ENCODE data around the gene MRPL33. TPM values are rescaled to one million over a fixed set of nuclear protein-coding genes. Genes with fewer than 3 reads are reported as not detected.
"Not testable (repeated sequence)": the region's sequence is repeated elsewhere in the genome, so short reads cannot be mapped to it uniquely, and the experiment has no call there.

MRPL33 gene
- total RNA-seq, 1 donor from 2014 or later: 356 TPM

DNA sequence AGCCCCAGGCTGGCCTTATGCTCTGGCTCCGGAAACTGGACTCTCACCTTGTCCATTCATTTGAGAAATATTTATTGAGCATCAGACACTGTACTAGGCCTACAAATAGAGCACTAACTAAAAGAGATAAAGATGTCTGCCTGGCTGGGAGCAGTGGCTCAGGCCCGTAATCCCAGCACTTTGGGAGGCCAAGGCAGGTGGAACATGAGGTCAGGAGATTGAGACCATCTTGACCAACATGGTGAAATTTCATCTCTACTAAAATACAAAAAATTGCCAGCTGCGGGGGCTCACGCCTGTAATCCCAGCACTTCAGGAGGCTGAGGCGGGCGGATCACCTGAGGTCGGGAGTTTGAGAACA, 7.6 kb upstream of the MRPL33 start:
- intact Hi-C loops (cut with DNase I): no loop called here
- DNase-seq: no peak
- ATAC-seq (ENCODE audit: poor library complexity): no peak

DNA sequence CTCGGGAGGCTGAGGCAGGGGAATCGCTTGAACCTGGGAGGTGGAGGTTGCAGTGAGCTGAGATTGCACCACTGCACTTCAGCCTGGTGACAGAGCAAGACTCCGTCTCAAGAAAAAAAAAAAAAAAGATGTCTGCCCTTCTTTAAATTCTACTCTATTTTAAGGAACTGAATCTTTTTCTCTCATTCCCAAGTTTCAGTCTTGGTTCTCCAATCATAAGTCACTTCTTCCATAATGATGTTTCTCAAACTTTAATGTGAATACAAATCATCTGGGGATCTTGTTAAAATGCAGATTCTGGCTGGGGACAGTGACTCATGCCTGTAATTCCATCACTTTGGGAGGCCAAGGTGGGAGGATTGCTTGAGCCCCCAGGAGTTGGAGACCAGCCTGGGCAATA, 7.0 kb upstream of the MRPL33 start:
- intact Hi-C loops (cut with DNase I); DNase-seq; ATAC-seq (ENCODE audit: poor library complexity): not testable (repeated sequence)

DNA sequence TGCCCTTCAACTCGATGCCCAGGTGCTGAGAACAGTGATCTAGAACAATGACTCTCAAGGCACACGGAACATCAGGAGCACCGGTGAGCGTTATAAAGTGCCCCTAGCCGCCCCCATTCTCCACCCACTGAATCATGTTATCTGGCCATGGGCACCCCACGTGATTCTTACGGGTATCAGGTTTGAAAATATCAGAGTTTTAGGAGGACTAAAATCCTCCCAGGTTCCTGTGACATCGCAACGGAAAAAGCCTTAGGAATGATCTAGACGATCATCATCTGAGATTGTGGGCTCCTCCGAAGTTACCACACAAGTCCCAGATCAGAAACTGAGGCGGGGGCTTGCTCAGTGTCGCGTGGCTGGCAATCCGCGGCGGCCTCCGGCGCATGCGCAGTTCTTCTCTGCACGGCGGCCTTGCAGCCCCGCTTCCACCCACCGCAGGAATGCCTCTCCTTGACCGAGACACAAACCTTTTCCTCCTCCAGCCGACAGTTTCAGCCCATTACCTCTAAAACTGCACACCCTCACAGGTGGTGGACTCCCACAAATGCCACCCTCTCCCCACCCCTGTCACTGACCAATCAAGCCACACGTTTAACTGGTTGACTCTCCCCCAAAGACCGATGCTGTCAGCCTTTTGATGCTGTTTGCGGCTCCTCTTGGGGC, 5.8 kb upstream of the MRPL33 start:
- ATAC-seq (ENCODE audit: poor library complexity) (peak; percentile 77), DNase-seq (peak; percentile 73)
- intact Hi-C loops (cut with DNase I): no loop called here

DNA sequence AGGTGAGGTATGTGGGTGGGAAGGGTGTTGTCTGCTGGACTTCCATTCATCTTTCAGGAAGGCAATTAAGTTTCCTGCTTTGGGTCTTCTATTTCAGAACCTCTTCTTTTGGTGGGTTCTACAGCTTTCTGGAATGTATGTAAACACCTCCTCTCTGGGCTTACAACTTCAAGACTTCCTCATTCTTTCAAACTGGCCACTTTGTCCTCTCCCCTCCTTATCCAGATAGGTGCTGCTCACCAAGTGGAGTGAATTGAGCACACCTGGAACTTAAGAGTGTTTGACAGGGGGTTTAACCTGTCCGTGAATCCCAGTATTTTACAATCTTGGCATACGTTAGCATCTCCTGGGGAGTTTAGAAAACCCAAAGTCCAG, 5.2 kb upstream of the MRPL33 start:
- intact Hi-C loops (cut with DNase I): no loop called here
- no peak for ATAC-seq (ENCODE audit: poor library complexity)

DNA sequence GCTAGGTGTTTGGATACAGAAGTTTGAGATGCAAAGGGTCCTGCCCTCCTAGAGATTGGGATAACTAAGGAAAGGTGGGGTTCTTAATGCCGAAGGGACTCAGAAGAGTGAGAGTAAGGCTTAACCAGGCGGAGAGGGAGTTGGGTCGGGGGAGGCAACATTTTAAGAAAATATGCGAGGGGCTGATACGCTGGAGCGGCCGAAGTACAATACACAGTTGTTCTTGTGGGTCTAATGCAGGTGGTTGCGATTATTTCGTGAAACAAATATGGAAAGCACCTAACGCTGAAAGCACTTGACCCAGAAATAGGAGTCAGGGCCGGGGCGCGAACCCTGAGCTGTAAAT, 344 bp upstream of the MRPL33 start:
- intact Hi-C loops (cut with DNase I): loop anchor here (10.0 kb wide), 2 partner anchors 114 to 624 kb away; partner anchors contain the start of gene FOSL2
- ATAC-seq (ENCODE audit: poor library complexity) (no peak), DNase-seq (no peak)

More for the DNA sequence above, 5.2 kb upstream of the MRPL33 start:
- no peak for DNase-seq

DNA sequence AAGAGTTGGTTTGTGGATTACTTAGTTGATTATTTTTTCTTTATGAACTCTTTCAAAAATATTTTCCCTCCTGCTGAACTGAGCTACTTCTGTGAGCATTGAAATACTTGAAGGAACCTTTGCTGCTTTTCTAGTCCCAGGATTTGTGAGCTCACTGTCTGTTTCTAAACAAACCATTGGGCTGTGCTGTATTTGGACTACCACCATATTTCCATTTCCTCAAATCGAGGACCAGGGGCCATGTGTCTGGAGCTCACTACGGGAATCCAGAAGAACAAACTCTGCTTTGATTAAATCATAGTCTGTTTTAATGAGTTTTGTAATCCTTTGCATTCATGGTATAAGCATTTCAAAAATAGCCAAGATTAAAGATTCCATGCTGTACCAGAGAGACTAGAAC, 1.3 kb downstream of the MRPL33 start:
- ATAC-seq (ENCODE audit: poor library complexity) (no peak), DNase-seq (no peak)
- intact Hi-C loops (cut with DNase I): loop anchor here (10.0 kb wide), 2 partner anchors 112 to 622 kb away; partner anchors contain the start of gene FOSL2

DNA sequence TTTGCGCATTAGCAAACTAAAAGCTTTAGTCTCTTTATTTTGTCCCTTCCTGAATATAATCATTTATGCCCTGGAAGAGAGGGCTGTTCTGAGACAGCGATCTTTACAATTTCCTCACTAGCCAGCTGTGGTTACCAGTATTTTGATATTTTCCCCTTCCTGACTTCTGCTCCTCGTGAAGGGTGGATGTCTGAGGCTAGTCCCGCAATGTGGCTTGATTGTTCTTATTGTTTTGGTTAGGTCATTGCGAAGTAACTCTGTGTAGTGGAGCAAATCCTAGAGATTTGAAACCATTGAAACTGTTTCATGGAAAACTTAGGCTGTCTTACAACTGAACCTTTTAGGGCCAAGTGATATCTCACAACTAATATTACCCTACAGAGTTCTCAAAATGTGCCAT, 2.4 kb downstream of the MRPL33 start:
- ATAC-seq (ENCODE audit: poor library complexity) (no peak), DNase-seq (no peak)
- intact Hi-C loops (cut with DNase I): loop anchor here (10.0 kb wide), 2 partner anchors 111 to 621 kb away; partner anchors contain the start of gene FOSL2

DNA sequence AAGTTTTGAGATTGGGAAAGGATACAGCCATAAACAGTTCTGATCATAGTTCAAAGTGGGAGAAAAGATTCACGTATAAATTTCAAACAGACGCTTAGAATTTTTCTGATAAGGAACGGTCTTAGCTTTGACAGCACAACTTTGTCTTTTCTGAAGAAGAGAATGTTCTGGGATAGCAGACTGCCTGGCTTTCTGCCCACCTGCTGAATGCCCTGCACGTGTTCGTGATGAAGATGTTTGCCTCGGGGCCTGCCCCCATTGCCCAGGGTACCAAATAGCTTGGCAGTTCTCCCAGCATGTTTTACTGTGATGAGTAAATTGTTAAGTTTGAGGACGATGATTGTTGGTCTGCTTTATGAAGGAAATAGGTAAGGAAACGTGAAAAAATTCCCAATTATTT, 4.6 kb downstream of the MRPL33 start:
- intact Hi-C loops (cut with DNase I): loop anchor here (10.0 kb wide), 2 partner anchors 109 to 619 kb away; partner anchors contain the start of gene FOSL2
- peak; percentile 66 for DNase-seq
- peak; percentile 13 for ATAC-seq (ENCODE audit: poor library complexity)

DNA sequence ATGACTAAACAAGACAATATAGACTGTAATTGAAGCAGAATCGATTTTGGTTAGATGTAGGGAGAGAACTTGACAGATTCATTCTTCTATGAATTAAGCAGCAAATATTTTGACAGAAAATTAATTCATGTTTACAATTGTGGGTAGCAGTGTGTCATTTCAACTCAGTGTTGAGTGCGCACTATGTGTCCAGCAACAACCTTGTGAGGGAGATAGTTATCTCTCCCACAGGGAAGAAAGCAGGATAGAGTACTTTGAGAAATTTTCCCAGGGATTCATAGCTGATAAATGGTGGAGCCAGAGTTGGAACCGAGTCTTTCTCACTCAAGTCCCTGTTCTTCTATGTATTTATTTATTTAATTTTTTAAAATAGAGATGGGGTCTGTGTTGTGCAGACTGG, 5.2 kb downstream of the MRPL33 start:
- DNase-seq: no peak
- no peak for ATAC-seq (ENCODE audit: poor library complexity)
- intact Hi-C loops (cut with DNase I): loop anchor here (10.0 kb wide), 2 partner anchors 108 to 618 kb away; partner anchors contain the start of gene FOSL2

DNA sequence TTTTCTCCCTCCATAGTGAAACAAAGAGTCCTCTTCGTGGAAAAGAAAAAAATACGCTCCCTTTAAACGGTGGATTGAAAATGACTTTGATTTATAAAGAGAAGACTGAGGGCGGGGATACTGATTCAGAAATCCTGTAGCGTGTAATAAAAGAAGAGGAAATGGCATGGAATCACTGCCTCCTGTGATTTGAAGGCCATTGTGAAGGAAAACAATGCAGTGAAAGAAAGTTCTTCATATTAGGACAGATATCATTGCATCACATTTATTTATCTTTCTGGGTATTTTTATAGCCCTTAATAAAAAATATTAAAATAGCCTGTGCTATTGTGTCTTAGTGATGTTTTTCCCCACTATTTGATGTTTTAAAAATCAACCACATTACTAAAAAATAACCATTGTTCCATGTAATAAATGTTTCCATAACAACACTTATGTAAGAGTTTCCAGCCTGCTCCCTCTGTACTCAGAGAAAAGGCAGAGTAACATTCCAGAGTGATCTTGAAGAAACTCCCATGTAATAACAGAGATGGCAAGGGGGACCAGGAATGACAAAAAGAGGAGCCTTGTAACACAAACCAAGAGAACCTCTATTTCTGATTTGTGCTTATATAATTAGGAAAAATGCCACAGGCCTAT, 8.0 kb downstream of the MRPL33 start:
- DNase-seq (no peak), ATAC-seq (ENCODE audit: poor library complexity) (no peak)
- intact Hi-C loops (cut with DNase I): loop anchor here (10.0 kb wide), 2 partner anchors 105 to 615 kb away; partner anchors contain the start of gene FOSL2

DNA sequence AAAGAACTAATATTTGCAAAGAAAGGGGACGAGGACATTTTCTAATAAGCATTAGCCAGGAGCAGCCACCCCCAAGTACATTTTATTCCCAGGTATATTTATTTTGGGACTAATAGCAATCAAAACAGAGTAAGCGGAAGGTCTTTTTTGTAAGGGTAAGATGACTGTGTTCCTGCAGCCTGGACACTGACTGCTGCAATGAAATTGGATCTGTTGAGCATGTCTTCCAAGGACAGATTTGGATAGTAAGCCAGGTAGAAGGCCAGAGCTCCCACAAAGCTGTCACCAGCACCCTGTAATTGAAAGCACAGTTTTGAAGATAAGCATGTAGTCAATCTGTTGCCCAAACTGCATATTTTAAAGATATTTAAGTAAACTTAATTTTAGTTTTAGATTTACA, 10.0 kb downstream of the MRPL33 start:
- DNase-seq (no peak), ATAC-seq (ENCODE audit: poor library complexity) (no peak)
- intact Hi-C loops (cut with DNase I): no loop called here

DNA sequence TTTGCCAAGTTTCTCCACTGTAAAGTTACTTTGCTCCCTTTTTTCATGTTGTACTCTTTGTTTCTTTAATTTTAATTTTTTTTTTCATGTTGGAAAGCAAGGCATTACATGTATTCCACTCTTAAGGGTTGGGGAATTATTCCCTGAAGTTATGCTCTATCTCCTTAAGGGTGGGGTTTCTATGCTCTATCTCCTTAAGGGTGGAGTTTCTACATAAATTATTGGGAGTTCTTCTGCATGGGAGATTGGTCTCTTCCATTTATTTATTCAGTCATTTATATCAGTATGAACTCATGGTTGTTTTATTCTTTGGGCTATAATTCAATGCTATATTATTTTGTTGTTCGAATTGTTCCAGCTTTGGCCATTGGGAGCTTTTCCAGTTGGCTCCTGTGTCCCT, 11.2 kb downstream of the MRPL33 start:
- no peak for DNase-seq
- ATAC-seq (ENCODE audit: poor library complexity): no peak
- intact Hi-C loops (cut with DNase I): no loop called here

DNA sequence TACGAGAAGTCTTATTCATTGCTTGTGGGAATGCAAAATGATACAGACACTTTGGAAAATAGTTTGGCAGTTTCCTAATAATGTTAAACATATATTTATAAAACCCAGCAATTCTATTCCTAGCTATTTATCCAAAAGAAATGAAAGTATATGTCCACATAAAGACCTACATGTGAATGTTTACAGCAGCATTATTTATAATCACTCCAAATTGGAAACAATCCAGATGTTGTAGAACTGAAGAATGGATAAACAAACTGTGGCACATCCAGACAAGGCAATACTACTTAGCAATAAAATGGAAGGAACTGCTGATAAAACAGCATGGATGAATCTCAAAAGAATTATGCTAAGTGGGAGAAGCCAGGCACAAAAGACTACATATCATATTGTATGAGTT, 19.3 kb downstream of the MRPL33 start:
- ATAC-seq (ENCODE audit: poor library complexity) (no peak), DNase-seq (no peak)
- intact Hi-C loops (cut with DNase I): no loop called here

DNA sequence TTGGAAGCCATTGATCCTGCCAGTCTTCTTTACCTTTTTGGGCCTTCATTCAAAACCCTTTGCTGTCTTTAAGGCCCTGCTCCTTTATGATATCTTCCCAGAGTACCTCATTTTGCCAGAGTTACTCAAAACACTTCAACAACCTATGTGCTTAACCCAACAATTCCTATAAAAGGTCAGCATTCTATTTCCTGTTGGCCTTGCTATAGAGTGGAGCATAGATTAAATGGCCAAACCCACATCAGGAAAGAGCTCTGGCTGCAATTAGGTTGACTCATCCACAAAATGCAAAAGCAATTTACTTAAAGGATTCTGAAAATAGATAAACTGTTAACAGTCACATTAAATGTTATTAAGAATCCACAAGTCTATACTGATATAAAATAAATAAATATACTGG, 21.2 kb downstream of the MRPL33 start:
- no peak for DNase-seq

DNA sequence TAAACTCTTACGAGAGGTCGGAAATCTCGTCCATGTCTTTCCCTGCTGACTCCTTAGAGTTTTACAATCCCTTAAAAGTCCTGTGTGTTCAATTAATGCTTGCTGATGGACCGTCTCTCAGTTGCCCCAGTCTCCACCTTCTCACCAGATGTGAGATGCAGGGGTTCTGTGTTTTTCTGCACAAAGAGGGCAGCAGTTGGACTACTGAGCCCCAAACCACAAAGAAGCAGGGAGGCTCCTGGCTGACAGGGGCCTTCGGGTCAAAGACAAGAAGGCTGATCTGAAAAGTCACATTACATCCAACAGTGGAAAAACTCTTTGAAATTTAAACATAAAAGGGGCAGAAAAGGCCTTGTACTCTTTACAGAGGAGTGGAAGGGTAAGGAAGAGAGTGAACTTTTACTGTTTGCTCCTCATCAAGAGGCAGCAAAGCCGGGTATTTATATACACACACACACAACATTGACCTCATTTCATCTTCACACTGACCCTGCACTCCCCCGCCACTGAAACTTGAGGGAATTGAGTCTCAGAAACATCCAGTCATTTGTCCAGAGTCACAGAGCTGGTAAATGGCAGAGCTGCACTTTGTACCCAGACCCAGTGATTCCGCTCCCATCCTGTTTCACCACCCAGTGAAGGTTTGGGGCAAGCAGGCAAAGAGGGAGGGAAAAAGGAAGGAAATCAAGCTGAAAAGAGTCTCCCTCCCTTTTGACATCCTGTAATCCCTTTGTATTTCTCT, 23.7 kb downstream of the MRPL33 start:
- ATAC-seq (ENCODE audit: poor library complexity) (no peak), DNase-seq (no peak)
- intact Hi-C loops (cut with DNase I): no loop called here

More for the DNA sequence above, 21.2 kb downstream of the MRPL33 start:
- ATAC-seq (ENCODE audit: poor library complexity): no peak
- intact Hi-C loops (cut with DNase I): no loop called here

DNA sequence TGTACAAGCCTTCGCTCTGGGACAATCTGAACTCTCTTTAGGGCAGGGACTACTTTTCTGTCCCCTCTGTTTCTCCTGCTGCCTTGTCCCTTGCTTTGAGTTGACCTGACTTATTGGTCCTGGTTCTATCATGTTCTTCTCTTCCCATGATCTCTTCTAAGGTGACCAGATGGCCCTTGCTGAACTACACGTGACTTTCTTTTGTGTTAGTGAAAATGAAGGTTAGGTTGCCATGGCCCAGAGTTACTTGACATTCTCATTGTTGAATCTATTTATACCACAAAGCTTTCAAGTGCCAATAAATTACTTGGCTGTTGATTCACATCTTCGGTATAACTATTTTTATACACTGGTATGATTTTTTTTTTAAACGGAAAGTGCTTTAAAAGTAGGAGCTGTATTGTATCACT, 24.4 kb downstream of the MRPL33 start:
- intact Hi-C loops (cut with DNase I): no loop called here
- DNase-seq: no peak
- peak; percentile 79 for ATAC-seq (ENCODE audit: poor library complexity)

DNA sequence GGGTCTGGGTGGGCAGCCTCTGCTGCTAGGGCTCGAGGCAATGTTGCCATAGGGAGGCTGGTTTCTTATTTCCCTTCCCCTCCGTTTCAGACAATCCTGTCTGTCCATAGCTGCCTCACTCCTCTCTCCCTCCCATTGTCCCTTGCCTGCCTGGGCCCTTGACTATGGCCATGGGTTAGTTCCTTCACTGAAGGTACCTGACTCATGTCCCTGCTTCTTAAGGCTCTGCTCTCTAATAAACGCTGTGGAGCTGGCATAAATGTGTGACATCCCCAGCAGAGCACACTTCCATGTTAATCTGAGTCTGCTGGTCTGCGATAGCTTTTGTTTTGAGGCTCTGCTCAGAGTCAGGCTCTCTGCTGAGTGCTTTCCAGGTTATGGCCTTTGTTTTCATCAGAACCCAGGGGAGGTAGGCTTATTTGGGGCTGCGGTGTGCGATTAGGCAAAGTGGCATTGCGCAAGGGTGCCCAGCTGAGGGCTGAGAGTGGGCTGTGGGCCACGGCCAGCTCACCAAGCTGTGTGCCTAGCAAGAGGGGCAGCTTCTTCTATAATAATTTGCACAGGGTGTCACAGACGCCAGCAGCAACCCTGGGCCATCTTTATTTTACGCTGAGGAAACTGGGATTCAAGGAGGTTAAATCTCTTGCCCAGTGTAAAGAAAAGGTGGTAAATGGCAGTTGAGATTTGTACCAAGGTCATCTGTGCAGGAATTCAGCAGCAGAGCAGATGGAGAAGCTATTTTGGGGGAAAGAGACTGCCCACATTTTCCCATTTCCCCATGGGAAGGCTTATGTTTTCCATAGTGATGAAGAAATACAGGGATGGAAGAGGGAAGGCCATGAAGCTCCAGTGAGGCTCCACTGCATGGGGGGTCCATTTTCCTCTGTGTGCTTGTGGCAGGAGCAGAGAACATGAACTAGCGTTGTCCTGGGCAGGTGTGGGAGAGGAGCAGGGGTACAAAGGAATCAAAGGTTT, 25.6 kb downstream of the MRPL33 start:
- ATAC-seq (ENCODE audit: poor library complexity): peak; percentile 82
- intact Hi-C loops (cut with DNase I): no loop called here
- DNase-seq: peak; percentile 78

DNA sequence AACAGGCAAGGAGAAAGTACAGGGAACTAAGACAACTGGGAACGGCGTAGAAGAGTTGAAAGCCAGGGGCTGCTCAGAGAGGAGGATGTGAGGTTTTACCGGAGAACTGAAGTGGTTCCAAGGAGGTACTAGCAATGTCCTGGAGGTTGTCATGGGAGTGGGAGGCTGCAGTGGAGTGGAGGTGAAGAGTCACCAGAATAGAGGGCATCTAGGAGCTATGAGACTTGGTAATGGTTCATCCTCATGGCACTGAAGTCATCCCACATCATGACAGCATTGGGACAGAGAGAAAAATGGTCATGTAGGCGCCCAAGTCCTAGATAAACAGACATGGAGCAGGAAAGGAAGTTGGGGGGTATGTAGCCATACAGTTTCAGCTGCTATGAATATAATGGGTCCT, 26.3 kb downstream of the MRPL33 start:
- ATAC-seq (ENCODE audit: poor library complexity) (no peak), DNase-seq (no peak)
- intact Hi-C loops (cut with DNase I): no loop called here

DNA sequence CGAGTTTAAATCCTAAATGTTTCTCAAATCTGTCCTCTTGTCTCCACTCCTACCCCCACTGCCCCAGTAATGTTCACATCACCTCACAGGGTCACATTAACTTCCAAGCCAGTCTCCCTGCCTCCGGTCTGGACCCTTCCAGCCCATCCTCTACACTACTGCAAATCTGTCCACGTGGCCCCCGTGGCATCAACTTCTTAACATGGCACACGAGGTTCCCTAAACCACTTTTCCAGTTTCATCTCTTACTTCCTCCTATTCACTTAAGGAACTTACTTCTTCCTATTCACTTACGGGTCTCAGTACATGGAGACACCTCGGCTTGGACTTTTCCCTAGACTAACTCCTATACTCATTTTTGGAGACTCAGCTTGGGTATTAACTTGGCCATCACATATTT, 27.0 kb downstream of the MRPL33 start:
- ATAC-seq (ENCODE audit: poor library complexity): no peak
- intact Hi-C loops (cut with DNase I): no loop called here
- no peak for DNase-seq

All from Right ventricle myocardium superior (tissue), 1 donor.